HepG2 (cell line): ENCODE measurements around the gene FURIN. TPM values are rescaled to one million over a fixed set of nuclear protein-coding genes. Genes with fewer than 3 reads are reported as not detected.

ENCODE experiments used
- CREBL2 ChIP-seq: sonication (generic); formaldehyde crosslinking; IDR thresholded peaks from 2 replicates; pipeline ENCODE4 v1.8.1; 2023; ENCODE audit warnings: missing genetic modification reagents, mild to moderate bottlenecking, borderline replicate concordance
- CSRNP2 ChIP-seq: sonication (generic); formaldehyde crosslinking; conservative IDR thresholded peaks from 2 replicates; pipeline ENCODE4 v1.8.0; 2022; ENCODE audit warnings: low read depth, missing genetic modification reagents
- GLMP ChIP-seq: sonication (generic); formaldehyde crosslinking; IDR thresholded peaks from 2 replicates; pipeline ENCODE4 v1.9.0; 2021; ENCODE audit warnings: missing genetic modification reagents, mild to moderate bottlenecking, borderline replicate concordance
- HOXA9 ChIP-seq: sonication (generic); formaldehyde crosslinking; IDR thresholded peaks from 2 replicates; pipeline ENCODE4 v1.8.1; 2022; ENCODE audit warnings: missing genetic modification reagents, mild to moderate bottlenecking, moderate library complexity, borderline replicate concordance
- IRX3 ChIP-seq: sonication (generic); formaldehyde crosslinking; IDR thresholded peaks from 2 replicates; pipeline ENCODE4 v1.8.1; 2023; ENCODE audit warnings: mild to moderate bottlenecking, low read depth, missing genetic modification reagents, borderline replicate concordance
- MAFF ChIP-seq: IDR thresholded peaks from 2 replicates; pipeline ENCODE4 v1.6.1; 2011; ENCODE audit warnings: low read depth, low read length, improper control_type of control experiment
- MLLT10 ChIP-seq: sonication (generic); formaldehyde crosslinking; IDR thresholded peaks from 2 replicates; pipeline ENCODE4 v1.4.0; 2020; ENCODE audit warnings: missing genetic modification reagents
- NCOA1 ChIP-seq: sonication (generic); formaldehyde crosslinking; IDR thresholded peaks from 2 replicates; pipeline ENCODE4 v1.9.0; 2021; ENCODE audit warnings: missing genetic modification reagents
- NR2F6 ChIP-seq, 2 experiments: IDR thresholded peaks; 2 replicates each; pipeline ENCODE4 v1.6.1; 2016; ENCODE audit warnings: antibody characterized with exemption in 1 of 2, mild to moderate bottlenecking in 1 of 2
- PAF1 ChIP-seq: IDR thresholded peaks from 2 replicates; pipeline ENCODE4 v1.6.1; 2016; ENCODE audit warnings: missing genetic modification reagents, missing compliant biosample characterization
- POLR2A ChIP-seq, 2 experiments: IDR thresholded peaks; 2 replicates each; pipeline ENCODE4 v1.6.1; 2011; ENCODE audit warnings: low read depth in 2 of 2, low read length in 2 of 2, mild to moderate bottlenecking in 1 of 2, moderate library complexity in 1 of 2; ENCODE audit not compliant: insufficient read depth in 1 of 2
- POLR2G ChIP-seq: fragments of 200-400 bp; formaldehyde crosslinking; IDR thresholded peaks from 2 replicates; pipeline ENCODE4 v1.6.1; 2018; ENCODE audit warnings: mild to moderate bottlenecking, low read depth, low read length, moderate library complexity
- SKI ChIP-seq: fragments of 450-650 bp; IDR thresholded peaks from one replicate; pipeline ENCODE4 v1.6.1; 2018; ENCODE audit warnings: mild to moderate bottlenecking; ENCODE audit not compliant: partially characterized antibody
- ZBTB3 ChIP-seq: sonication (generic); formaldehyde crosslinking; IDR thresholded peaks from 2 replicates; pipeline ENCODE4 v1.4.0; 2020; ENCODE audit warnings: low read depth, mild to moderate bottlenecking, moderate library complexity, missing genetic modification reagents, borderline replicate concordance
- ZNF280D ChIP-seq: sonication (generic); formaldehyde crosslinking; IDR thresholded peaks from 2 replicates; pipeline ENCODE4 v1.5.1; 2020; ENCODE audit warnings: mild to moderate bottlenecking, missing genetic modification reagents
- ZNF501 ChIP-seq: sonication (generic); formaldehyde crosslinking; IDR thresholded peaks from 2 replicates; pipeline ENCODE4 v1.5.1; 2020; ENCODE audit warnings: mild to moderate bottlenecking, moderate library complexity, missing genetic modification reagents
- ZNF746 ChIP-seq: sonication (generic); formaldehyde crosslinking; IDR thresholded peaks from 2 replicates; pipeline ENCODE4 v1.8.0; 2022; ENCODE audit warnings: mild to moderate bottlenecking, missing genetic modification reagents
- ZNF784 ChIP-seq: sonication (generic); formaldehyde crosslinking; IDR thresholded peaks from 2 replicates; pipeline ENCODE4 v1.5.1; 2020; ENCODE audit warnings: missing genetic modification reagents, mild to moderate bottlenecking, borderline replicate concordance
- polyA plus RNA-seq, 8 experiments: library from polyadenylated mRNA; depleted of rRNA in 3 of 8; stranded (reverse) in 7 of 8; unstranded in 1 of 8; fragments of >200 nt; fragmentation: Illumina TruSeq in 4 of 8; extraction: Trizol in 4 of 8; gene quantifications; 2 replicates each; pipeline versions ENCODE4 v1.2.1 to v1.2.3, GENCODE V29; 2011 to 2016; ENCODE audit warnings: low read depth in 4 of 8, missing spikeins in 1 of 8, mixed read lengths in 1 of 8; ENCODE audit not compliant: insufficient read depth in 1 of 8
- total RNA-seq, 5 experiments: library from RNA; depleted of rRNA; stranded (reverse); fragments of >200 nt; fragmentation: Illumina TruSeq; extraction: Trizol; gene quantifications; 2 replicates each; pipeline ENCODE4 v1.2.3, GENCODE V29; 2016; ENCODE audit warnings: low read depth in 1 of 5

Gene FURIN
- total and polyA plus RNA-seq, 2 of the 13 experiments (the other 11 are each of a cell fraction or from before 2014, with no cell fraction given): 15.2 to 17.4 TPM

- TF ChIP-seq HOXA9 (CRISPR knock-in tag) (no peak), ZNF746 (CRISPR knock-in tag) (no peak), IRX3 (CRISPR knock-in tag) (no peak), SKI (no peak), CSRNP2 (CRISPR knock-in tag) (no peak), NR2F6 (IDR thresholded peaks at IDR 0.05) (no peak), NR2F6 (CRISPR knock-in tag; IDR thresholded peaks at IDR 0.05) (0 out of 2 replicates have a peak, but pooled peaks have one; percentile 15), ZNF501 (CRISPR knock-in tag) (no peak), CREBL2 (CRISPR knock-in tag) (no peak), POLR2G (peak; percentile 14; the same call in 1 of the 2 replicates), NCOA1 (CRISPR knock-in tag) (0 out of 2 replicates have a peak, but pooled peaks have one; percentile 36), ZNF280D (CRISPR knock-in tag) (no peak), PAF1 (CRISPR knock-in tag) (no peak), MAFF (no peak), POLR2A (IDR thresholded peaks at IDR 0.05; ENCODE audit: insufficient read depth in 1 of 2, low read depth in 2 of 2, low read length in 2 of 2) (peak in 1 of 2 experiments; percentile 37; a peak in 1 of 4 replicates), ZBTB3 (CRISPR knock-in tag) (no peak), MLLT10 (CRISPR knock-in tag) (no peak), GLMP (CRISPR knock-in tag) (no peak), ZNF784 (CRISPR knock-in tag) (no peak)
These were observed 35.5 kb downstream of the FURIN start (continued) for GRCh38 chr15:90903733-90904536.
